Measurements from ENCODE around the gene ASCL4. TPM values are rescaled to one million over a fixed set of nuclear protein-coding genes. Genes with fewer than 3 reads are reported as not detected.

Gene ASCL4
- total RNA-seq, 1 experiment from 2014 or later: not detected

DNA sequence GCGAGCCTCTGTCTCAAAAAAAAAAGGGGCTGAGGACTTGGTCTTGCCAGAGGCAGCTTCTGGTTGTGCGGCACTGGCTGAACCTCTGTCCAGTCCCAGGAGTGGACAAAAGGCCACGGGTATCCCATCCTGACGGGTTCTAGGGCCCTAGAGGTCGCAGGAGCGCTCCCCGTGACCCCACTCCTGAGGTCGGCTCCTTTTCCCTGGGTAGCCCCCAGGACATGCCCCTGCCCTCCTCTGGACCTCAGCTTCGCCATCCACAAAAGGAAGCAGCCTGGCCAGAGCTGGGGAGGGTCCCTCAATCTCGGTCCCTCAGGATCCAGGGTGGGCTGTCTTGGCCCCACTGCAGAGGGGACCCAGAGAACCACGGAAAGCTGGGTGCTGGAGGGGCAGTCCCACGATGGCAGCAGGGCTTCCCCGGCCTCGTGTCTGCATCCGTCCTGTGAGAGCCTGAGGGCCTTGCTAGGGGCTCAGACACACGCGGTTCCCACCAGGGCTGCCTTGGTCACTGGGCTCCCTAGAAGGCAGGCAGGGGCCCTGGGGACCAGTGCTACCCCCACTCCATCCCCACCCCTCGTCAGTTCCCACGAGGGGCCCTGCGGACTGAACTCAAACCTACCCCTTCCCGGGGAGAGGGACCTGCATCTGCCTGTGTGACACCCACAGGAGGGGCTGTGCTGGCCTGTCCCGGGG lies 31.1 kb downstream of the ASCL4 start:
- no peak for DNase-seq (ENCODE audit: low read depth, low spot score)
- in situ Hi-C loops (cut with HindIII; ENCODE audit: low pct_unique_long_range_greater_than_20kb, low sequenced_read_pairs): no loop called here

DNA sequence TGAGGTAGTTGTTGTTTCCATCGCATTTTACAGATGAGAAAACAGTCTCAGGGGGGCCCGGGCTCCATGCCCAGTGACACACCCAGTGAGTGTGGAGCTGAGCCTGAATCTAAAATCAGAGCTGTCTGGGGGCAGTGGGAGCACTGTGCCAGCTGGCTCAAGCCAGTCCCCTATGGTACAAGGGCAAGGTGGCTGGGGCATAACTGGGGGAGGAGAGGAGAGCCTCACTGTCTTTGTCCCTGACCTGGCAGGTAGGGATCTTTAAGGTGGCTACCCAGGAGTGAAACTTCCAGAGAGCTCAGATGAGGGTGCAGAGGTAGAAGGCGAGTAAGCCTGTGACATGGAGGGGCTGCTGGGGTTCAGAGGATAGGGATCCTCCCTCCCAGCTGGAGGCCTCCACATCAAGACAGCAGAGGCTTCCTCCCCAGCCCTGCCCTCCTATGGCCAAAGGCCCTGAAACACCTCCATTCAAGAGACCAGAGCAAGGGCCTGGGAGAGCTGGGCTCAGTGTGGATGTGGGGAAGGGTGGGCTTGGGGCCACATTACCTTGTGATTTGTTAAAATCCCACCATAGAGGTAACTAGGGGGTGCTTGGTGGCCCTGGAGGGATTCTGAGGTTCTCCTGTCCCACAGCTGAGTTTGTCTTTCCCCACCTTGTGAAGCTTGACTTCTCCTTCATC lies 33.1 kb downstream of the ASCL4 start:
- in situ Hi-C loops (cut with HindIII; ENCODE audit: low pct_unique_long_range_greater_than_20kb, low sequenced_read_pairs): no loop called here
- DNase-seq (ENCODE audit: low read depth, low spot score): no peak

DNA sequence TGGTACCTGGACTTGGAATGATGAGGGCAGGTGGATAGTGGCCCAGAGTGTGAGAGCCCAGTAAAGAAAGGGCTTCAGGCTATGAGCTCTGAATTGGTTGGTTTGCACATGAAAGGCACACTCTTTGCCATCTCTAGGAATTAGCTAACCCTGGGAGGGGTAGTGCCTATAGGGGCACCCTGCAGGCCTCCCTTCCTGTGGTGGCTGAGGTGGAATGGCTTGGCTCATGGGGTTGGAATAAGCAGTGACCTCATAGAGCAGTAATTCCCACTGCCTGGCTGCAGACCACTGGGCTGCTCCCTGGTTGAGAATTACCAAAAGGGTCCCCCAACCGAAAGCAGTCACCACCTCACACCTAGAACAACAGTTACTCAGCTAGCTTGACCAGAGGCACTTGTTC lies 42.7 kb downstream of the ASCL4 start:
- DNase-seq (ENCODE audit: low read depth, low spot score): no peak
- in situ Hi-C loops (cut with HindIII; ENCODE audit: low pct_unique_long_range_greater_than_20kb, low sequenced_read_pairs): no loop called here

DNA sequence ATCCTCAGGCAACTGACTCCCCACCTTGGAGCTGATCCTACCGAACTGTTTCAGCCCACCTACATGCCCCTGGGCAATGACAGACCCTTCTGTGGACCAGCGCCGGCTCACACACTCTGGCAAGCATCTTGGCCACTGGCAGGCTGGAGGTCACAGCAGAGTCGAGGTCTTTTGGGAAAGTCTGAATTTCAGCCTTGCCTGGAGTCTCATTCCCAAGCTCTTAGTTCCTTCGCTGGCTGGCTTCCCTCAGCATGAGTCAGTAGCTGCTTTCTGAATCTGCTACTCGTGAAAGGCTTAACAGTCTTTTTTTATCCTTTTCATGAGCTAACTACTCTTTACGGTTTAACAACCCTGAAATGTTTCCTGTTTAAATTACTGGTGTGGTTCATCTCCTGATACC lies 44.5 kb downstream of the ASCL4 start:
- DNase-seq (ENCODE audit: low read depth, low spot score): no peak
- in situ Hi-C loops (cut with HindIII; ENCODE audit: low pct_unique_long_range_greater_than_20kb, low sequenced_read_pairs): no loop called here

DNA sequence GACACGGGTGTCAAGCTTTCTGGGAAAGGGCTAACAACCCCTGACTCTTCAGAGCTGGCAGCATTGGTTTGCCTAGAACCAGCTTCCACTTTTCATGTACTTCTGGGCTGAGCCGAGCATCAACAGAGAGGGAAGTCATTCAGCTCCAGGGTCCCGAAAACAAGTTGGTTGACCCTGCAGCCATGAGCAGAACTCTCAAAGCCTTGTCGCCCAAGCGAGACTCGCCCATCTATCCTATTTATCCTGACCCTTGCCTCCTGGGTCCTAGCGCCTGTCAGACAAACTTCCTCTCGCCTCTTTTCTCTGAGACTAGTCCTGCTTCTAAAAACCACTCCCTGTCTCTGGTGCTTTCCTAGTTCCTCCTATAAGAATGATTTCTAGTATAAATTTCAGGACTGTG lies 47.9 kb downstream of the ASCL4 start:
- in situ Hi-C loops (cut with HindIII; ENCODE audit: low pct_unique_long_range_greater_than_20kb, low sequenced_read_pairs): no loop called here

More for the DNA sequence above, 47.9 kb downstream of the ASCL4 start:
- peak; percentile 44 for DNase-seq (ENCODE audit: low read depth, low spot score)

Other genes starting within 250 kb of the ASCL4 start
- 99.7 and 102 TPM in 2 replicates for gene PWP1, start 88.9 kb upstream of the ASCL4 start, total RNA-seq (2014; rRNA removed; shearing (Covaris generic))
- gene PRDM4, start 13.6 kb upstream of the ASCL4 start, total RNA-seq (2014; rRNA removed; shearing (Covaris generic)): 24.7 and 27.6 TPM in 2 replicates